ENCODE measurements around the gene MBTPS2. TPM values are rescaled to one million over a fixed set of nuclear protein-coding genes. Genes with fewer than 3 reads are reported as not detected.

Gene MBTPS2
- polyA plus RNA-seq, 3 donors: 2.0 to 7.4 (median 4.6) TPM

DNA sequence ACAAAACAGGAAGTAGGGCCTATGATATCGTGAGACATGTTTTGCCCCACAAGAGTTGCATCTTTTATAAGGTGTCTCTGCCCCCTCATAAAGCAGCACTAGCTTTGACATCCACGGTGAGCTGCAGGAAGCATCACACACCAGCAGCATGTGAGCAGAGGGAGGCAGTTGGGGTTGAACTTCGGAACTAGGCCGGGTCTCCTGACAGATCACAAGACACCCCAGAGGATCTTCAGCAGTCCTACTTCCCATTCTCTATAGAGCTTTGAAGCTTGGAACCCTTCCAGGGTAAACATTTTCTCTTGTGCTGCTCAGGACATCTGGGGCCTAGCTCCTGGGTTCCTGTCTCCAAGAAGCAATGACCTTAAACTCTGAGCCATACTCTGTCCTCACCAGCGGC, 43.8 kb downstream of the MBTPS2 start:
- H3K36me3 Mint-ChIP-seq: peaks cover 10% of the 10 kb centered on the region in 2 donors
- no peak overlapping the region for H3K27ac ChIP-seq (ENCODE audit: low read depth in 1 of 2, low read length in 2 of 2)
- H3K27me3 Mint-ChIP-seq (ENCODE audit: low read depth in 3 of 3): peaks cover 0 to 2% (median 0%) of the 10 kb centered on the region in 3 donors
- TF ChIP-seq, protein P1, sequence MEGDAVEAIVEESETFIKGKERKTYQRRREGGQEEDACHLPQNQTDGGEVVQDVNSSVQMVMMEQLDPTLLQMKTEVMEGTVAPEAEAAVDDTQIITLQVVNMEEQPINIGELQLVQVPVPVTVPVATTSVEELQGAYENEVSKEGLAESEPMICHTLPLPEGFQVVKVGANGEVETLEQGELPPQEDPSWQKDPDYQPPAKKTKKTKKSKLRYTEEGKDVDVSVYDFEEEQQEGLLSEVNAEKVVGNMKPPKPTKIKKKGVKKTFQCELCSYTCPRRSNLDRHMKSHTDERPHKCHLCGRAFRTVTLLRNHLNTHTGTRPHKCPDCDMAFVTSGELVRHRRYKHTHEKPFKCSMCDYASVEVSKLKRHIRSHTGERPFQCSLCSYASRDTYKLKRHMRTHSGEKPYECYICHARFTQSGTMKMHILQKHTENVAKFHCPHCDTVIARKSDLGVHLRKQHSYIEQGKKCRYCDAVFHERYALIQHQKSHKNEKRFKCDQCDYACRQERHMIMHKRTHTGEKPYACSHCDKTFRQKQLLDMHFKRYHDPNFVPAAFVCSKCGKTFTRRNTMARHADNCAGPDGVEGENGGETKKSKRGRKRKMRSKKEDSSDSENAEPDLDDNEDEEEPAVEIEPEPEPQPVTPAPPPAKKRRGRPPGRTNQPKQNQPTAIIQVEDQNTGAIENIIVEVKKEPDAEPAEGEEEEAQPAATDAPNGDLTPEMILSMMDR (IDR thresholded peaks at IDR 0.05): no peak
- H3K36me3 ChIP-seq (replicated peaks in 1 of 2; ENCODE audit: control insufficient read depth in 1 of 2, insufficient read depth in 2 of 2, low read length in 2 of 2): peaks cover 0 to 6% of the 10 kb centered on the region in 2 donors
- no peaks in the 10 kb centered on the region for H3K27me3 ChIP-seq (ENCODE audit: control insufficient read depth in 2 of 2, insufficient read depth in 2 of 2, low read length in 2 of 2)
- no peak overlapping the region for H3K4me3 Mint-ChIP-seq
- WGBS (ENCODE audit: insufficient coverage): no CpG with 5 or more reads among the region's 5 CpGs
- H3K9ac ChIP-seq (ENCODE audit: insufficient read depth, low read length, poor library complexity, severe bottlenecking): no peak overlapping the region
- H3K9me3 ChIP-seq (replicated peaks in 1 of 2; ENCODE audit: control insufficient read depth in 1 of 2, insufficient read depth in 1 of 2, low read length in 2 of 2): no peaks in the 10 kb centered on the region
- no peak overlapping the region for H3K4me2 ChIP-seq (replicated peaks; ENCODE audit: extremely low read depth, low read length, poor library complexity, severe bottlenecking)
- intact Hi-C loops (cut with micrococcal nuclease): no loop called here
- no peaks in the 10 kb centered on the region for H3K4me1 ChIP-seq (ENCODE audit: control insufficient read depth in 1 of 2, insufficient read depth in 2 of 2, low read length in 2 of 2)
- H3K4me3 ChIP-seq (replicated peaks in 1 of 3; ENCODE audit: low read depth in 2 of 3, low read length in 3 of 3): no peak overlapping the region
- H3K9me3 Mint-ChIP-seq: peaks cover 0 to 2% (median 0%) of the 10 kb centered on the region in 7 donors
- H2AFZ ChIP-seq (ENCODE audit: insufficient read depth, low read depth, low read length, poor library complexity, severe bottlenecking): no peak overlapping the region
- no peaks in the 10 kb centered on the region for H4K20me1 ChIP-seq (ENCODE audit: insufficient read depth, low read length)
- peak in 2 of 3 donors; percentile 0 to 5 for DNase-seq
- H3K4me1 Mint-ChIP-seq: peaks cover 6% of the 10 kb centered on the region
- no peaks in the 10 kb centered on the region for H3K79me2 ChIP-seq (ENCODE audit: insufficient read depth, low read length)
- peak overlapping the region in 2 of 7 donors; percentile 30 to 42 for H3K27ac Mint-ChIP-seq

DNA sequence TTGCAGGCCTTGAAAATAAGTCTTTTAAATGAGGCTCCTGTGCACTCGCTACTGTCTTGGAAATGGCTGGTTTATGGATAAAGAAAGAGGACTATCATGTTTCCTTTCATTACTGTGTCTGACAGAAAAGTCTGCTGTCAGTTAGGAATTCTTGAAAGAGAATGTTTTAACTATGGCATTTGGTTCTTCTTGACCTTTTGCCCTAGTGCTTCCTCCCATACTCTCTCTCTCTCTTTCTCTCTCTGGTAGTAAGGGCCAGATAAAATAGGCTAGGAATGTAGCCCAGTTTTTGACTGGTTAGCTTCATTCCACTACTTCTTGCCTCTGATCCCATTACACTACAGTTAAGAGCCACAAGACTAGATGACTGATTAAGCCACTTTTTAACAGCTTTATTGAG, 46.2 kb downstream of the MBTPS2 start:
- no peak overlapping the region for H3K27ac Mint-ChIP-seq
- intact Hi-C loops (cut with micrococcal nuclease): no loop called here
- WGBS (ENCODE audit: insufficient coverage): no CpG with 5 or more reads among the region's 1 CpG

More for the DNA sequence above, 46.2 kb downstream of the MBTPS2 start:
- Histone ChIP-seq H3K9me3 (replicated peaks in 1 of 2; ENCODE audit: control insufficient read depth in 1 of 2, insufficient read depth in 1 of 2, low read length in 2 of 2) (no peaks in the 10 kb centered on the region), H2AFZ (ENCODE audit: insufficient read depth, low read depth, low read length, poor library complexity, severe bottlenecking) (no peak overlapping the region), H3K4me1 (ENCODE audit: control insufficient read depth in 1 of 2, insufficient read depth in 2 of 2, low read length in 2 of 2) (no peaks in the 10 kb centered on the region), H3K79me2 (ENCODE audit: insufficient read depth, low read length) (no peaks in the 10 kb centered on the region), H3K36me3 (replicated peaks in 1 of 2; ENCODE audit: control insufficient read depth in 1 of 2, insufficient read depth in 2 of 2, low read length in 2 of 2) (peaks cover 0 to 6% of the 10 kb centered on the region in 2 donors), H3K9ac (ENCODE audit: insufficient read depth, low read length, poor library complexity, severe bottlenecking) (no peak overlapping the region), H3K27ac (ENCODE audit: low read depth in 1 of 2, low read length in 2 of 2) (no peak overlapping the region), H4K20me1 (ENCODE audit: insufficient read depth, low read length) (no peaks in the 10 kb centered on the region), H3K4me3 (replicated peaks in 1 of 3; ENCODE audit: low read depth in 2 of 3, low read length in 3 of 3) (no peak overlapping the region), H3K27me3 (ENCODE audit: control insufficient read depth in 2 of 2, insufficient read depth in 2 of 2, low read length in 2 of 2) (no peaks in the 10 kb centered on the region), H3K4me2 (replicated peaks; ENCODE audit: extremely low read depth, low read length, poor library complexity, severe bottlenecking) (no peak overlapping the region)
- peaks cover 0 to 3% (median 0%) of the 10 kb centered on the region in 7 donors for H3K9me3 Mint-ChIP-seq
- H3K36me3 Mint-ChIP-seq: peaks cover 10% of the 10 kb centered on the region in 2 donors
- TF ChIP-seq, protein P1 (IDR thresholded peaks at IDR 0.05): no peak
- peaks cover 6% of the 10 kb centered on the region for H3K4me1 Mint-ChIP-seq
- H3K27me3 Mint-ChIP-seq (ENCODE audit: low read depth in 3 of 3): peaks cover 0 to 2% (median 0%) of the 10 kb centered on the region in 3 donors
- no peak for DNase-seq
- no peak overlapping the region for H3K4me3 Mint-ChIP-seq
